NCI-H1417 treated with DMSO at 0.1 percent for 48 hours (cell line): ENCODE results near the gene TBC1D22B.

Source experiments
- DNase-seq: peaks from one replicate; lab custom pipeline; 2025; lab: John Stamatoyannopoulos, UW

TBC1D22B gene

DNA sequence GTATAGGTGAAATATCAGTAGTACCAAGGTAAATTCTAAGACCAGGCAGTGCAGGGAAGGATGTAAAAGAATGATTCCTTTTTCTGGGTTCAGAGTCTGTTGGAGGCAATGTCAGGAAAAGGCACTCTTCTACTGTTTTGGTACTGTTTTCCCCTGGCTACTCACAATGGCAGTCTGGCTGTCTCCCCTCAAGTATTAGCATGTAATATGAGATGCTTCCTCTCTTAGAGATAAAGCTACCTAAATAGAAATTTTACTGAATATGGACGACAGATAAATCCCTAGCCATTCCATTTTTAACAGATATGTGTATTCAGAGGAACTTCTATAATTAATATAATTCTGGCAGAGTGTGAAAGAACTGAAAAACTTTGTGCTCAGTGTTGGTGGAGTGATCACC, 99.7 kb downstream of the TBC1D22B start:
- no peak for DNase-seq

DNA sequence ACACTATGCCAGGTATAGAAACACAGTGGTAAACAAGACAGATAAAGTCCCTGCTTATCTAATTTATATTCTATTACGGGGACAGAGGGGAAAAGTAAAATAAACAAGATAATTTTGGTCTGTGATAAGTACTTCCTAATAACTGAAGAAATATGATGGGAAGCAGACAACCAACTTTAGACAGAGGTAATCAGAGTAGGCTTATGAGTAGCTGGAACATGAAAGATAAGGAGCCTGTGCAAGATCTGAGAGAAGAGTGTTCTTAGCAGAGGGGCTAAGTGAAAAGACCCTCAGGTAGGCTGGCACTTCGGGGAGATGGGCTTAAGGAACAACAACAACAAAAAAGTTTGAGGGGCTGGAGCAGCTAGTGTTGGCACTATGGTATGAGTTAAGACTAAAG, 100.3 kb downstream of the TBC1D22B start:
- DNase-seq, result no peak

DNA sequence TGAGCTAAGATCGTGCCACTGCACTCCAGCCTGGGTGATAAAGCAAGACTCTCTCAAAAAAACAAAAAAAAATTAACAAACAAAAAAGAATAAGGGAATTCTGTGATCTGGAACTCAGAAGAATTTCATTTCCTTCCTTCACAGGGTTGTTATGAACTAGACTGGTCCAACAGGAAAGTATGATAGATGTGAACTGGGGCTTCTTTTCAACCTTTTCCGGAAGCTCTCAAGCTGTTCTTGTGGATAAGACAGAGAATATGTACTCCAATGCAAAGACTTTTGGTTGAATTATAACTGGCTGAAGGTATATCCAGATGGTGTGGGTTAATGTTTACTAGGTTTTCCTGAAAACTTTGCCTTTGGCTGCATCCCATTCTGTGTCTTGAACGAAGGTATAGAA, 101.5 kb downstream of the TBC1D22B start:
- DNase-seq, result no peak

DNA sequence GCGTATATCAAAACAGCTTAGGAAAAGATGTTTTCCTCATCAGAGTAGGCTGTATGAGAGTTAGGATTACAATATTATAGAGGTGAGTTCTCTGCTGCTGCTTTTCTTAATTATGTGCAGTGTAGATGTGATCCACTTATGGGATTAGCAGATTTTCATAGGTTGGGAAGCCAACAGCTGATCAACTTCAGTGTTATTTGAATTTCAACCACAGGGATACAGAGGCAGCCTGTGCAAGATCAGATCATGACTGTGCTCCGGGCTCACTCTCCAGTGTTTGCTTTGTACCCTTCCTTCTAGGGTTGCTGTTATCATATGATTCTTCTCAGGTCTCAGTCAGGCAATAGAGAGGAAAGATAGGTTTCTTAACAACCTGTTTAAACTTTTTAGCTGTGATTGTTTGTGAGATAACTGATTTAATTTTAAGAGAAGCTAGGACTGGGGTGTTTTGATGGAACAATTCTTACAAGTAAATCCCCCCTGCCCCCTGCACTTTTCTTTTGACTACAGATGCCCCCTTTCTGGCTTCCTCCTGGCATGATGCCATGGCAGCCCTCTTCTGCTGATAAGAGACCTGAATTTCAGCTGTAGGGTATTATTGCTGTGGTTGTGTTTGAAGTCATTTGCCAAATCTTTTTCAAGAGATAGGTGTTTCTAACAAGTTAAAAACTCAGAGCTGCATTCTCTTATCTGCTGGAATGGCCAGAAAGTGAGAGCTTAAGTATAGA, 104.7 kb downstream of the TBC1D22B start:
- no peak for DNase-seq

DNA sequence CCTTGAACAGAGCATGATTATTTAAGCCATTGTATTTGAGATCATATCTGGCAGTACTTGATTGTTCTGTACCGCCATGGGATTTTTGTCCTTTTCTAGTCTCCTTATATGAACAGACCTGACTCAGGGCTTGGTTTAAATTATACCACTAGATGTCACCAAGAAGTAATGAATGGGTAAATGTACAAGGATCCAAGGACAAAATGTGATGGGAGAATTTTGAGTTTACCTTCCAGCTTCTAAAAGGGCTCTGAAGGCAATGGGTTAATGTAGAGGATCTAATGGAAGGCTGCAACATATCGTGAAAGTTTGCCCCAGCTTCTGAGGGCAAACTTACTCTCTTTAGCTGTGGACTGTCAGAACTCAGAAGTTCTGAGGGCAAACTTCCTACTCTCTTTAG, 108.2 kb downstream of the TBC1D22B start:
- DNase-seq, result no peak

DNA sequence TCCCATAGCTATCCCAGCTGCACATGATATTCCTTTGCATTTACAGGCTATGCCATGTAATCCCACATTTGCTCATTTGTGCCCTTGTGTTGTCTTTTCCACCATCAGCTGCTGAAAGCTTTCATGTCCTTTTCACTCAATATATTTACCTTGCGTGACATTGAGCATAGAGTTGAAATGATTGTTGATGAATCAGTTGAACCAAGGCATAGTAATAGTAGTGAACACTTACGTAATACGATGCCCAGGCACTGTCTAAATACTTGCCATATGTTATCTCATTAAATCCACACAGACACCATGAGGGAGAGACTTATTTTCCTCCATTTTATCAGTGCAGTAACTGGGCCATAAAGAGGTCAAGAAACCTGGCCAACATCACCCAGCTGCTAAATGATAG, 109.3 kb downstream of the TBC1D22B start:
- no peak for DNase-seq

DNA sequence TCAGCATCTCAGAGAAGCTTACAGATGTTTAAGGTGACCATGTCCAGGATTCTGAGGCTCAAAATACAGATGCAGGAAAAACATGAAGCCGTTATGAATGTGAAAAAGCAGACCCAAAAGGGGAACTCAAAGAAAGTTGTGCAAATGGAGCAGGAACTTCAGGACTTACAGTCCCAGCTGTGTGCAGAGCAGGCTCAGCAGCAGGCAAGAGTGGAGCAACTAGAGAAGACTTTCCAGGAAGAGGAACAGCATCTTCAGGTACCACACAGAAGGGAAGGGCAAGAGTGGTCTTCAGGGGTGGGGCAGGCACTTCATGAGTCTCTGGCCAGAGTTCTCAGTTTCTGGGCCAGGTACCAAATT, 111.4 kb downstream of the TBC1D22B start:
- no peak for DNase-seq

DNA sequence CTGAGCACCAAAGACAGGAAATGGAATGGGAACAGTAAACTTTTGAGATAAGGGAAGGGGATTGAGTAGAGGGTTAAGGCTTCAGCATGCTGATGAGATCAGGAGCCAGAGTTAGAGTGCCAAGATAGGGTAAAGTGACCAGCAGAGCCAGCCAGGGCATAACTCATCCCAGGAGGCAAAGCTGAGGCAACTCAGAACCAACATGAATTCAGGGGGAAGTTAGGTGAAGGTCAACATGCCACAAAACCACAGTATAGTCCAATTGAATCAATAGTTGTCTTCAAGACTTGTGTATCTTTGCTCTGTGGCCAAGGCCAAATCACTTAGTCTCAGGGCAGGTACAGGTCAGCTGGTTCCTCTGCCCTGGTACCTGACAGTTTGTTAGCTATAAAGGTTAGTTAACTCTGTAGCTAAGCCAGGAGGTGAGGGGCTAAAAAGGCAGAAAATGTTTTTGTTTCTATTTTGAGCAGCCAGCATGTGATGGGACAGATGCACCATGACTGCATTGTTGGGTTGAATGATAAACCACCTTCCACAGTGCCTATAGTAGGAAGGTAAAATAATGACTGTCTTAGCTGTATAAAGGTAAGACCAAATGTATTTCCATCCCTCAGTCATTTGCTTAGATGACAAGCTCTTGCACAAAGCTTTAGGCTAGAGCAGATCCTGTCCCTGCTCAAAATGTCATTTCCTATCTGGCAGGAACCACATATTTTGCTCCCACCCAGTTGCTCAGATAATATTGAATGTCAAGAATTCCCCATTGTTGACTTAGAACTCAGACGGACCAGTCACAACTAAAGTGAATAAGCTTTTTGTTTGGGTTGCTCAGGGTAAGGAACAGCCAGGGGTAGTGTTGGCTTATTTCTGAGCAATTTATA, 112.0 kb downstream of the TBC1D22B start:
- no peak for DNase-seq

DNA sequence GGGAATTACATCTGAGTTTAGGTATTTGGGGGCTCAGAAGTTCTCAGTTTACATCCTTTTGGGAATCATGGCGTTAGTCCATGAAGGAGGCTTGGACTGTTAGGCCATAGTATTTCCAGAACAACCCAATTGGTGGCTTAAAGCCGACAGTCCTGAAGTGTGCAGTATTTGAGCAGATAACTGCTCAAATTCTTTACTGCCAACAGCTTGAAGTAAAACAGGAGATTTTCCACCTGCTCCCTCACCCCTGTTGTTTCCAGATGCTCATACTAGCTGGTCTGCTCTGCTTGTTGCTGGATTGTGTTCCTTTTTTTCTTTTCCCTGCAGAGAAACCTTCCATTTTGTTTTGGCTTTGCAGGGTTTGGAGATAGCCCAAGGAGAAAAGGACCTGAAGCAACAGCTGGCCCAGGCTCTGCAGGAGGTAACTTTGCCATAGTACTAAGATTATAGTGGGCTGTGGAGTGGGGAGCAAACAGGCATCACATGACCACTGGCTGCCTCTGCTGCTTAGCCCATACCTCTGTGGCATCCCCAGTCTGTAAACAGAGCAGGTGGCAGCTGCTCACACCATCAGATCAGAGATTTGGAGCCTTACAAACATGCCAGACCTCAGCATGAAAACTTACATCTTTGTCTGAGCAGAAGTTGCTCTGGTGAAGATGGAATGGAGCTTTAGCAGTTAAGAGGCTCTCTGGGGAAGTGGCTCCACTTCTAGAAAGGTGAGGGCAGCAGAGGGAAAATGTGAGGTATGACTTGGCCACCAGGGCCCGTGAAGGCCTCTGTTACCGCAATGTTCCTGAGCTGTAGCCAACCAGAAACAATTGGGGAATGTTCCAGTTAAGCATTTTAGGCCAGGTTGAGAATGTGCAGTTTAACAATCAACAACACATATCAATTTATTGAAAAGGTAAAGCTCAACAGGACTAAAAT, 113.8 kb downstream of the TBC1D22B start:
- peak; percentile 43 for DNase-seq

DNA sequence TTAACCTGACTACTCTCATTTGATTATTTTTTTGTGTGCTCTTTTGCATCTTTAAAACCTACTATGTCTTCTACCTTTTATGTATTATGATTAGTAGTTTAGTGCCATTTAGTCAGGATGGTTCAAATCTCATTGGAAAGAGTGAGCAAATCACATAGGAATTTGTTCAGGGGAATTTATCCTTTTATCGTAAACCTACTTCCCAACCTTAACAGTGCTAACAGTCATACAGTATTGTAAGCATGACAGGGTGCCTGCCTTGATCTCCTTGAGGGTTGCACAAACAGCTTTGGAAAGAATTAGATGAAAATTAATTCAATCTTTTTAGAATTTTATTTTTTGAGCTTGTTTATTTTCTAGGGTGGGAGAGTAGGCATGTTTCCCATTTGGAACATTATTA, 114.5 kb downstream of the TBC1D22B start:
- no peak for DNase-seq

DNA sequence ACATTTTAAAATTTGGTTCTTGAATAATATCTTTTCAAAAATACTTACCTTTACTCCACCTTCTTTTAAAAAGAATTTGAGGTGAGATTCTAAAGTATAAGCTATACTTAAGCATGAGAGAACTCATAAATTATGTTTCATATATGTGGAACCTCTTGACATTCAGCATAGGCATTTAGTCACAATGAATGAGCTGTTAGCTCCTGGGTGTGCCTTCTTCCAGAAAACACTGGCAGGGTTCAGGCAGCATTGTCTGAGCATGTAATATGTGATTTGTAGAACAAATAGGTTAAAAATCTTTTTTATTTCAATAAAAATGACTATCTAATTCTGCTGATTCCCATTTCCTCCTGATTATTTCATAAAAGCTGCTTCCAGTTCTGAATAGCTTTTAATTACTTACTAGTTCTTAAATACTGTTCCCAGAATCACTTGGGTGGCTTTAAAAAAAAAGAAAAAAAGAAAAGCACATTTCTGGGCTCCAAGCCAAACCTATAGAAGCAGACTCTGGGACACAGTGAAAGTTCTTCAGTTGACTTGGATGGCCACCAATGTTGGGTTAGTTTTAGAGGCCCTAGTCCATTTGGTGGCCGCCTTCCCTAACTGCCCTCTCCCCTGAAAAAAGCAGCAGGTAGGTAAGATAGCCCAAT, 116.4 kb downstream of the TBC1D22B start:
- no peak for DNase-seq

DNA sequence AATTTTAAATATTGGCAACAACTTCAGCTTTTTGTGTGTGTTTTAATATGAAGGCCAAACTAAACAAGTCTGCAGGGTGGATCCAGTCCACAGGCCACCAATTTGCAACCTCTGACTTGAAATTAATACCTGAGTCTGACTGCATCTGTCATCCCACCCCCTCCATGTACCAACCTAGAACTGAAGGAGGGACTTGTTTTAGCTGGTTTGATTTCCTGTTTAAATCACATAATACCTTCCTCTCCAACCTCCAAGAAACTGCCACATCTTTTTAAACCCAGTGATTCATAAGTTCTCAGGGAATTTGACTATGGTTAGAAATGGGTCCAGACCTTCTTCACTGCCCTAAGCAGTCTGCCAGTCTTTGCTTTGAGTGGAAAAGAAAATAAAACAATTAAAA, 117.8 kb downstream of the TBC1D22B start:
- no peak for DNase-seq

DNA sequence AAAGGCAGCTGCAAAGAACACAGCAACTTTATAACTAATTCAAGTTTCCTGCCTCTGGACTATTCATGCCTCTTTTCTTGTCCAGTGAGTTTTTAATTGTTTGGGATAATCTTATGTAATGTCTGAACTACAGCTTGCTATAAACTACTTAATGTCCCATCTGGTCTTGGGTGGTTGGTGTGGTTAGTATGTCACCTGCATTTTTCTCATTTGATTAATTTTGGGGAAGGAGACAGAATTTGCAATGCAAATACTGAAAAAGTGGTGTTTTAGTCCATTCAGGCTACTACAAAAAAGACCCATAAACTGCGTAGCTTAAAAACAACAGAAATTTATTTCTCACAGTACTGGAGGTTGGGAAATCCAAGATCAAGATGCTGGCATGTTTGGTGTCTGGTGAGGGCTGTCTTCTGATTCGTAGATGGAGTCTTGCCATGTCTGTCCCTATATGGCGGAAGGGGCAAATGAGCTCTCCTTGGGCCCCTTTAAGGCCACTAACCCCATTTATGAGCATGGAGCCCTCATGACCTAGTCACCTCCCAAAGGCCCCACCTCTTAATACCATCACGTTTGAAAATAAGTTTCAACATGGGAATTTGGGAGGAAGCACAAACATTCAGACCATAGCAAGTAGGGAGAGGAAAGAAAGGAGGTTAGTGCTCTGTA, 118.6 kb downstream of the TBC1D22B start:
- no peak for DNase-seq

DNA sequence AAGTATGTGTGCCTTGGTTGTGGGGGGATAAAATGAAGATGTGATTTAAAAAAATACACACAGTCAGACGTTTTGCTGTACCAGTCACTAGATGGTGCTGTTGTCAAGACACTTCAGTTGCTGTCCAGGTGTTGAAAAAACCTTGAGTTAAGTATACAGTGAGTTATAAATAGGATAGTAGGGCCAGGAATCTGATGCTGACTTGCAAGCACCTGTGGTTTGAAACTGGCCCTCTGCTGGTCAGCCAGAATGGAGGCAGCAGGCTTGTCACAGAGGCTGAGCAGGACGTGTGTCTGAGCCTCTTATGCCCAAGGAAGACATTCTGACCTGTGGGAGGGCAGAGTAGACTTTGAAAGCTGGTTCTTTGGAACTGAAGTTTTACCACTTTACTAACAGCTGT, 124.0 kb downstream of the TBC1D22B start:
- peak; percentile 73 for DNase-seq
